Neural progenitor cell (in vitro differentiated cells): ENCODE data around the gene HK1. TPM values are rescaled to one million over a fixed set of nuclear protein-coding genes. Genes with fewer than 3 reads are reported as not detected.

ENCODE experiments used
- DNase-seq: peaks from one replicate; pipeline ENCODE4 v3.0.0-alpha.2; 2016; ENCODE audit warnings: low spot score
- H2AFZ ChIP-seq: fragments of 200-600 bp; sonication (generic); replicated peaks from 2 replicates; pipeline ENCODE4 v1.6.1; 2016; ENCODE audit warnings: antibody characterized with exemption
- H3F3A ChIP-seq: fragments of 200-600 bp; sonication (generic); 2 replicates; pipeline ENCODE4 v1.6.1; 2016; ENCODE audit warnings: antibody characterized with exemption, low read depth
- H3K27ac ChIP-seq: fragments of 200-600 bp; sonication (generic); 2 replicates; pipeline ENCODE4 v1.5.1; 2016; ENCODE audit warnings: mild to moderate bottlenecking
- H3K27me3 ChIP-seq: fragments of 200-600 bp; sonication (generic); 2 replicates; pipeline ENCODE4 v1.6.1; 2016; ENCODE audit warnings: mild to moderate bottlenecking, moderate library complexity
- H3K36me3 ChIP-seq: fragments of 200-600 bp; sonication (generic); 2 replicates; pipeline ENCODE4 v1.5.1; 2016
- H3K4me1 ChIP-seq: fragments of 200-600 bp; sonication (generic); 2 replicates; pipeline ENCODE4 v1.6.1; 2016; ENCODE audit warnings: mixed run types
- H3K4me2 ChIP-seq: fragments of 200-600 bp; sonication (generic); 2 replicates; pipeline ENCODE4 v1.6.1; 2016
- H3K4me3 ChIP-seq: fragments of 200-600 bp; sonication (generic); 2 replicates; pipeline ENCODE4 v1.5.1; 2016
- H3K79me2 ChIP-seq: fragments of 200-600 bp; sonication (generic); 2 replicates; pipeline ENCODE4 v1.6.1; 2016; ENCODE audit warnings: low read depth
- H3K9ac ChIP-seq: fragments of 200-600 bp; sonication (generic); 2 replicates; pipeline ENCODE4 v1.6.1; 2016
- H3K9me3 ChIP-seq: fragments of 200-600 bp; sonication (generic); 2 replicates; pipeline ENCODE4 v1.5.1; 2016; ENCODE audit warnings: low read depth
- H4K20me1 ChIP-seq: fragments of 200-600 bp; sonication (generic); 2 replicates; pipeline ENCODE4 v1.6.1; 2016; ENCODE audit warnings: low read depth
- H3K27ac Mint-ChIP-seq: 3 replicates; pipeline ENCODE4 v1.8.0; 2021; ENCODE audit warnings: mixed read lengths
- H3K27me3 Mint-ChIP-seq: 2 replicates; pipeline ENCODE4 v1.8.0; 2022; ENCODE audit warnings: low read depth, mild to moderate bottlenecking, inconsistent platforms, moderate library complexity, mixed read lengths; ENCODE audit not compliant: insufficient read depth
- H3K36me3 Mint-ChIP-seq: 3 replicates; pipeline ENCODE4 v1.8.0; 2021; ENCODE audit warnings: mixed read lengths
- H3K4me1 Mint-ChIP-seq: 3 replicates; pipeline ENCODE4 v1.8.0; 2021; ENCODE audit warnings: mixed read lengths
- H3K4me3 Mint-ChIP-seq: 3 replicates; pipeline ENCODE4 v1.8.0; 2021; ENCODE audit warnings: mild to moderate bottlenecking, moderate library complexity, mixed read lengths
- H3K9me3 Mint-ChIP-seq: 3 replicates; pipeline ENCODE4 v1.8.0; 2020; ENCODE audit warnings: mixed read lengths
- CTCF ChIP-seq: fragments of 200-600 bp; sonication (generic); IDR thresholded peaks from 2 replicates; pipeline ENCODE4 v1.5.1; 2017; ENCODE audit warnings: antibody characterized with exemption, mild to moderate bottlenecking
- EZH2 ChIP-seq: fragments of 200-600 bp; sonication (generic); IDR thresholded peaks from 2 replicates; pipeline ENCODE4 v1.6.1; 2017; ENCODE audit warnings: antibody characterized with exemption, mild to moderate bottlenecking, moderate library complexity
- EZH2phosphoT487 ChIP-seq: fragments of 200-600 bp; sonication (generic); IDR thresholded peaks from 2 replicates; pipeline ENCODE4 v1.6.1; 2017; ENCODE audit warnings: antibody characterized with exemption
- total RNA-seq: library from RNA; depleted of rRNA; stranded (reverse); fragments of >200 nt; gene quantifications from 2 replicates; pipeline ENCODE4 v1.2.3, GENCODE V29; 2015; ENCODE audit warnings: low replicate concordance

Gene HK1
- total RNA-seq, 1 donor from 2014 or later, result 30.1 TPM

GRCh38 chr10:69318867-69319727 is 40.8 kb downstream of the HK1 start:
- H3F3A ChIP-seq, result peaks cover 10% of the 10 kb centered on the region
- H3K9me3 ChIP-seq, result no peaks in the 10 kb centered on the region
- no peaks in the 10 kb centered on the region for H3K36me3 ChIP-seq
- H3K4me3 ChIP-seq, result peak overlapping the region; percentile 93
- no peaks in the 10 kb centered on the region for H3K27me3 ChIP-seq
- peak overlapping the region; percentile 13 for H3K9ac ChIP-seq
- TF ChIP-seq EZH2phosphoT487 (no peak), EZH2 (no peak), CTCF (no peak)
- peaks cover 51% of the 10 kb centered on the region for H3K79me2 ChIP-seq
- H3K36me3 Mint-ChIP-seq, result no peaks in the 10 kb centered on the region
- H3K27me3 Mint-ChIP-seq, result peaks cover 8% of the 10 kb centered on the region
- H3K9me3 Mint-ChIP-seq, result no peaks in the 10 kb centered on the region
- H4K20me1 ChIP-seq, result peaks cover 20% of the 10 kb centered on the region
- H3K27ac Mint-ChIP-seq, result peak overlapping the region; percentile 73
- peak overlapping the region; percentile 89 for H3K4me2 ChIP-seq
- H3K4me3 Mint-ChIP-seq, result peak overlapping the region; percentile 94
- H3K4me1 ChIP-seq, result peaks cover 11% of the 10 kb centered on the region
- peak; percentile 66 for DNase-seq
- no peak overlapping the region for H3K27ac ChIP-seq
- H3K4me1 Mint-ChIP-seq, result peaks cover 28% of the 10 kb centered on the region
- H2AFZ ChIP-seq, result peak overlapping the region; percentile 55

- Histone ChIP-seq H3K27me3 (no peaks in the 10 kb centered on the region), H3K9ac (no peak overlapping the region), H3K27ac (no peak overlapping the region), H3K4me2 (peak overlapping the region; percentile 89), H3F3A (peaks cover 10% of the 10 kb centered on the region), H3K79me2 (peaks cover 58% of the 10 kb centered on the region), H3K4me1 (peaks cover 11% of the 10 kb centered on the region), H2AFZ (no peak overlapping the region), H3K4me3 (peak overlapping the region; percentile 93), H4K20me1 (peaks cover 20% of the 10 kb centered on the region), H3K36me3 (no peaks in the 10 kb centered on the region), H3K9me3 (no peaks in the 10 kb centered on the region)
- Mint-ChIP-seq H3K4me1 (peaks cover 31% of the 10 kb centered on the region), H3K36me3 (no peaks in the 10 kb centered on the region), H3K27me3 (peaks cover 6% of the 10 kb centered on the region), H3K4me3 (peak overlapping the region; percentile 94), H3K27ac (no peak overlapping the region), H3K9me3 (no peaks in the 10 kb centered on the region)
- no peak for DNase-seq
- TF ChIP-seq EZH2phosphoT487 (no peak), EZH2 (no peak), CTCF (no peak)
Measured at GRCh38 chr10:69319841-69320316, 41.6 kb downstream of the HK1 start.

- Histone ChIP-seq H3K4me1 (peaks cover 11% of the 10 kb centered on the region), H3K4me3 (no peak overlapping the region), H3K27me3 (no peaks in the 10 kb centered on the region), H3K9me3 (no peaks in the 10 kb centered on the region), H3K27ac (no peak overlapping the region), H3K79me2 (peaks cover 64% of the 10 kb centered on the region), H4K20me1 (peaks cover 24% of the 10 kb centered on the region), H3K4me2 (no peak overlapping the region), H3F3A (peaks cover 10% of the 10 kb centered on the region), H3K36me3 (no peaks in the 10 kb centered on the region), H3K9ac (no peak overlapping the region), H2AFZ (no peak overlapping the region)
- H3K27ac Mint-ChIP-seq, result no peak overlapping the region
- peaks cover 3% of the 10 kb centered on the region for H3K27me3 Mint-ChIP-seq
- DNase-seq, result no peak
- TF ChIP-seq EZH2 (no peak), EZH2phosphoT487 (no peak), CTCF (no peak)
- no peaks in the 10 kb centered on the region for H3K36me3 Mint-ChIP-seq
- peak overlapping the region; percentile 94 for H3K4me3 Mint-ChIP-seq
- H3K9me3 Mint-ChIP-seq, result no peaks in the 10 kb centered on the region
- peaks cover 31% of the 10 kb centered on the region for H3K4me1 Mint-ChIP-seq
Measured at GRCh38 chr10:69320521-69320920, 42.2 kb downstream of the HK1 start.
